Middle frontal gyrus (tissue), 1 donor: ENCODE measurements around the gene MAP7.
"Not testable (repeated sequence)": the region's sequence is repeated elsewhere in the genome, so short reads cannot be mapped to it uniquely, and the experiment has no call there.

Experiments used
- DNase-seq: peaks from one replicate; pipeline ENCODE4 v3.0.0-alpha.2; 2015; ENCODE audit warnings: low spot score; ENCODE audit errors: extremely low spot score

The MAP7 gene

GRCh38 chr6:136470044-136470443, 80.2 kb downstream of the MAP7 start:
- no peak for DNase-seq

DNA sequence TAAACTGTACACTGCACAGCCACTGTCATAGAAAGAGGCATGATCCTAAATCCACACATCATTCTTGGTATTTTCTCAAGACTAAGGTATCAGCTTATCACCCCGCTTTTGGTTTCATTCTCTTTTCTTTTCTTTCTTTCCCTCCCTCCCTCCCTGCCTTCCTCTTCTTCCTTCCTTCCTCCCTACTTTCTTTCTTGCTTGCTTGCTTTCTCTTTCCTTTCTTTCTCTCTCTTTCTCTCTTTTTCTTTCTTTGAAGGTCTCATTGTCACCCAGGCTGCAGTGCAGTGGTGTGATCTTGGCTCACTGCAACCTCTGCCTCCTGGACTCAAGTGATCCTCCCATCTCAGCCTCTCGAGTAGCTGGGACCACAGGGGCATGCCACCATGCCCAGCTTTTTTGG, 81.1 kb downstream of the MAP7 start:
- DNase-seq: no peak

- DNase-seq: peak; percentile 46
These were observed 81.5 kb downstream of the MAP7 start for GRCh38 chr6:136468711-136469110.

- no peak for DNase-seq
These were observed 83.0 kb downstream of the MAP7 start for GRCh38 chr6:136467186-136467585.

DNA sequence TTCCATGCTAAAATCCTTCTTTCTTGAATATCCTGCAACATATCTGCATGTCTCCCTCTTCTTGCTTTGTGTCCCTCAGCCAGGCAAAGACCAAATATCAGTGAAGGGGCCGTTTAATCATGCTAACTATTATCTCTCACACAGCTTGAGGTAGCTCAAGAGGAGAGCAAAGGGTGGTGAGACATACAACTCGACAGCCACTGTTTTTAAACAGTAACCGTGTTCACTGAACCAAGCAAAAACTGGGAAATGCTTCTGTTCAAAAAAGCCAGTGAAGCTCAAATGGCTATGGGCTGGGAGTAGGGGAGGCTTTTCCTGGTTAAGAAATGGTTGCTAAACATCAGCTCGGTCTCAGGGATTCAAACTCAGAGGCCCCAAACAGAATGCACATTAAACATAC, 83.4 kb downstream of the MAP7 start:
- no peak for DNase-seq

GRCh38 chr6:136465766-136466303, 84.4 kb downstream of the MAP7 start:
- DNase-seq: no peak

GRCh38 chr6:136464874-136465273, 85.3 kb downstream of the MAP7 start:
- no peak for DNase-seq

- DNase-seq: no peak
These were observed 86.1 kb downstream of the MAP7 start for GRCh38 chr6:136464148-136464547.

GRCh38 chr6:136463743-136464142, 86.5 kb downstream of the MAP7 start:
- DNase-seq: no peak

GRCh38 chr6:136446579-136447187, 103.5 kb downstream of the MAP7 start:
- DNase-seq: no peak

GRCh38 chr6:136446145-136446544, 104.1 kb downstream of the MAP7 start:
- DNase-seq: no peak

GRCh38 chr6:136445063-136445462, 105.2 kb downstream of the MAP7 start:
- no peak for DNase-seq

- DNase-seq: no peak
These were observed 110.0 kb downstream of the MAP7 start for GRCh38 chr6:136440203-136440602.

DNA sequence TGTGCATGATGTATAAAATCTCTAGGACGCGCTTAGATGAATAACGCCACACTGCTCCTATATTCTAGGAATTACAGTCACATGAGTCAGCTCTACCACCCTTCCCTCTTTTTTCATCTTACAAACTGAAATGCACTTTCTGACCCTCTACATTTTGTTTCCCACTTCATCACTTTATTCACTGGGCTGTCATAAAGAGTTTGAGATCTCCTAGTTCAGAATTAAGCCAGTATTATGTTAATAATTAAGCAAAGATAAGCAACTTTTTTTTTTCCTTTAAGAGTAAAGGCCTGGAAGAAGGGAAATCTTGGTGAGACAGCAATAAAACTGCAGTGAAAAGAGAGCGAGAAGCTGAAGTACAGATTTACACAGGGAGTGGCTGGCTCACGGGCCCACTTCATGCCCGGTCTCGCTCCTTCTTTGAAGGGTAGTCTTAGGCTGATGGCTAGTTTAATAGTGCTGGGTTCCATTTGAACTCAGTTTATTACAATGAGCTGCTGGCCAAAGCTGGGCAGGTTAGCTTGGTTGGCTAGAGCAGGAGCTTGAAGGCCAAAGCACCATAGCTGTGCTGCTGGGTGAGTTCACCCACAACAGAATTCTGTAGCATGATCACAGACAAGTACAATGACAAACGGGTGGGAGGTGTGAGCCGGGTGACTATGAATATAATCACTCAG, 110.6 kb downstream of the MAP7 start:
- DNase-seq: no peak

GRCh38 chr6:136438441-136438840, 111.8 kb downstream of the MAP7 start:
- no peak for DNase-seq

- no peak for DNase-seq
These were observed 113.0 kb downstream of the MAP7 start for GRCh38 chr6:136437246-136437645.

GRCh38 chr6:136435101-136435500, 115.1 kb downstream of the MAP7 start:
- DNase-seq: no peak

GRCh38 chr6:136431306-136431705, 118.9 kb downstream of the MAP7 start:
- not testable (repeated sequence) for DNase-seq

DNA sequence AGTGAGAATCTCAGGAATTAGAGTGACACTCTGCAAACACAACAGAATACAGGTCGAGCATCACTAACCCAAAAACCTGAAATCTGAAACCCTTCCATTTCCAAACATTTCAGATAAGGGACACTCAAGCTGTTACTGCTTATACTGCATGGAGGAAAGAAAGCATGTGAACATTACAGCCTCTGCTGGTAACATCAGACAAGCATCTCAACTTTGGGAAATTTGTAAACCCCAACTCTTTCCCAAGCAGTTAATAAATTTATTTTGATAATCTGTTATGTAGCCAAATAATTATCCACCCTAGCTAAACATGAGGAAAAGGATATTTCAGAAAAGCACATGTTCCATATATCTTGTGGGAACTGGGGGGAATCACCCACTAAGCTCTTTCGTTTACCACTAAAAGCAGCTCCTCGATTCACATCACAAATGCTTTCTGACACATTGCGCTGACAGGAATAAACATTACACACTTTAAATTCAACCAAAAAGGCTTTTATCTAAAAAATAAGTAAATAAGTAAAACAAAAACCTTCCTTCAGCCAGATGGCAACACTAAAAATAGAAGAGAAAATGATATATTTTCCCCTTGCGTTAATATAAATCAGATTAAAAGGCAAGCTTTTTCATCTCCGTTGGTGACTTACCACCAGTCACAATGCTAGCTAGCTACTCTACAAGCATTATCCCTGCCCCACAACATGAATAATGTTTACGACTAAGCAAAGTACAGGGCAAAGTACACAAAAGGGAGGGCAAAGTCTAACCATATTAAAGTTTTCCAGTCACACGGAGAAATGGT, 120.8 kb downstream of the MAP7 start:
- no peak for DNase-seq

DNA sequence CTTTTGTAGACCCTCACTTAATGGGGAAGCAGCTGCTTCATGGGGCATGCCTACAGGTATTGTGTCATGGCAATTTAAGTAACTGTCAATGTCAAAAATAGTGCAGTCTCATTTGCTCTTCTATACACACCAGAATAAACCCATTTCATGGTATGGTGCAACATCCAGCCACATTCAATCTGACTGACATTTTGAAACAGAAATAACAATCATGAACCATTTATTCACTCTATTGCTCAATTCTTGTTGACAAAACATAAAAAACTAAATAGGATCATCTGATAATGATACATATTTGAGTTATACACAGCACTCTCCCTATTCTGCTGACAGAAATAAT, 122.9 kb downstream of the MAP7 start:
- DNase-seq: no peak

- DNase-seq: no peak
These were observed 123.4 kb downstream of the MAP7 start for GRCh38 chr6:136426627-136427377.

DNA sequence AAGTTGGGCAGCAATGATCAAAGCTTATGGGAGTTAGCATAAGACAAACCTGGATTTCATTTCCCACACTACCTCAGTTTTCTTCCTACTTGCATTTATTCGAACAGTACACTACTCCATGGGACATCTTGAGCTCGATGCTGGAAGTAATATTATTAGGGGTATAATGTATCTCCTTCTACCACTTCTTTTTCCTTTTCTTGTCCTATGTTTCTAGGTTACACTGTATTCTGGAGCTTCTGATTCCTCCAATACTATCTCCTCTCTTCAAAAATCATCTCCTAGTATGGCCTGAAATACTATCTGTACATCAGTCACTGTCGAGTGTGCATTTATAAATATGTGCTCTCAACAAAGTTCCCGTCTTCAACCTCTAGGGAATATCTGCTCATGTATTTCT, 124.4 kb downstream of the MAP7 start:
- DNase-seq: no peak
